ENCODE data around the gene IDH3G. TPM values are rescaled to one million over a fixed set of nuclear protein-coding genes. Genes with fewer than 3 reads are reported as not detected.
"Not testable (repeated sequence)": the region's sequence is repeated elsewhere in the genome, so short reads cannot be mapped to it uniquely, and the experiment has no call there.

The IDH3G gene
- total RNA-seq, 4 donors from 2014 or later = 60.7 to 67.8 (median 64.1) TPM

- no peak overlapping the region for H3K27ac ChIP-seq
- no peak for TF ChIP-seq POLR2A (IDR thresholded peaks at IDR 0.05)
- TF ChIP-seq, protein P1, sequence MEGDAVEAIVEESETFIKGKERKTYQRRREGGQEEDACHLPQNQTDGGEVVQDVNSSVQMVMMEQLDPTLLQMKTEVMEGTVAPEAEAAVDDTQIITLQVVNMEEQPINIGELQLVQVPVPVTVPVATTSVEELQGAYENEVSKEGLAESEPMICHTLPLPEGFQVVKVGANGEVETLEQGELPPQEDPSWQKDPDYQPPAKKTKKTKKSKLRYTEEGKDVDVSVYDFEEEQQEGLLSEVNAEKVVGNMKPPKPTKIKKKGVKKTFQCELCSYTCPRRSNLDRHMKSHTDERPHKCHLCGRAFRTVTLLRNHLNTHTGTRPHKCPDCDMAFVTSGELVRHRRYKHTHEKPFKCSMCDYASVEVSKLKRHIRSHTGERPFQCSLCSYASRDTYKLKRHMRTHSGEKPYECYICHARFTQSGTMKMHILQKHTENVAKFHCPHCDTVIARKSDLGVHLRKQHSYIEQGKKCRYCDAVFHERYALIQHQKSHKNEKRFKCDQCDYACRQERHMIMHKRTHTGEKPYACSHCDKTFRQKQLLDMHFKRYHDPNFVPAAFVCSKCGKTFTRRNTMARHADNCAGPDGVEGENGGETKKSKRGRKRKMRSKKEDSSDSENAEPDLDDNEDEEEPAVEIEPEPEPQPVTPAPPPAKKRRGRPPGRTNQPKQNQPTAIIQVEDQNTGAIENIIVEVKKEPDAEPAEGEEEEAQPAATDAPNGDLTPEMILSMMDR (IDR thresholded peaks at IDR 0.05) = no peak
- no peaks in the 10 kb centered on the region for H3K9me3 ChIP-seq
- no peak for DNase-seq
- no peaks in the 10 kb centered on the region for H3K36me3 ChIP-seq
- H3K4me1 ChIP-seq = peaks cover 0 to 20% (median 0%) of the 10 kb centered on the region in 3 donors
- H3K27me3 ChIP-seq = no peaks in the 10 kb centered on the region
- no peak overlapping the region for H3K4me3 ChIP-seq
- 70 to 76% methylated on average over 3 of the region's 3 CpGs for WGBS, 2 donors
- intact Hi-C loops (cut with DNase I) = no loop called here
Observed at GRCh38 chrX:153746359-153746758, 47.8 kb downstream of the IDH3G start.

GRCh38 chrX:153745067-153745433, 49.1 kb downstream of the IDH3G start:
- DNase-seq; intact Hi-C loops (cut with DNase I); H3K27ac ChIP-seq; H3K4me3 ChIP-seq; H3K9me3 ChIP-seq; H3K36me3 ChIP-seq; H3K27me3 ChIP-seq: not testable (repeated sequence)
- WGBS, 2 donors = 20 to 40% methylated on average over 1 to 2 of the region's 12 CpGs
- H3K4me1 ChIP-seq = peaks cover 0 to 21% (median 0%) of the 10 kb centered on the region in 3 donors

DNA sequence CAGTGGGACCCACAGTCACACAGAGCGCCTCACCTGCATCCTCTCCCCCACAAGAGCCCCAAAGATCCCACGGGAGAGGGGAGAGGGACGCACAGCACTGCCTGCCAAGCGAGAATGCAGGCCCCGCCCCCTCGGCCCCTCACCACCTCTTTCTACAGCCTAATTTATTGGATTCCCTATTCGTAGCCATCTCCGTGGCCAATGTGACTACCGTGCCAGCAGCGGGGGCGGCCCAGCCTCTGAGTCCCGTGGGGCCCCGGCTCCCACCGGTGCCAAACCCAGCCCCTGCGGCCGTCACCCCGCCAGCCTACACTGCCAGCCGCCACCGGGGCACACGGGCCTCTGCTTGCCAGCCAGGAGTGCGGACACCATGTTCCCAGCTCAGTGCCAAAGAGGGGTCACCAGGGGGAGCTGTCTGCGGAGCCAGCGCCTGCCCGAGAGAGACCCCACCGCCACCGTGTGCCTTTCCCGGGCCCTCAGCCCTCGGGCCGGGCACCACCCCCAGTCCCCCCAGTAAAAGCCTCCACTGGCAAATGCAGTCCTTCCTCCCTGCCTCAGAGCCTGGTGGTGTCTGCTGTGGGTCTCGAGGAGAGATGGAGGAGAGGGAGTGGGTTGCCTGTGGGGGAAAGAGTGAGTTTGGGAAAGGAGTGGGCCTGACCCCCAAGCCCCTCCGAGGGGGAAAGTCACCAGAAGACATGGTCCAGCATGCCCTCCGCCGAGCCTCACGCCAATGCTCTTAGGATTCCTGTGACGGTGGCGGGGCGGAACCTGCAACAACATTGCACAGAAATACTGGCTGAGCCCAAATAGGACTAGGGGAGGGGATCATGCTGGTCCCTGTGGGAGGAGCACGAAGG, 49.7 kb downstream of the IDH3G start:
- intact Hi-C loops (cut with DNase I) = no loop called here
- no peaks in the 10 kb centered on the region for H3K9me3 ChIP-seq
- peak overlapping the region in 3 of 4 donors; percentile 62 to 73 (median 71) for H3K27ac ChIP-seq
- peak overlapping the region in 3 of 4 donors; percentile 22 to 49 (median 23) for H3K4me3 ChIP-seq
- H3K27me3 ChIP-seq = no peaks in the 10 kb centered on the region
- 40% methylated on average over 1 of the region's 38 CpGs; no CpG with 5 or more reads in 1 of the 2 donors for WGBS, 2 donors
- no peak for DNase-seq
- peaks cover 0 to 27% (median 0%) of the 10 kb centered on the region in 3 donors for H3K4me1 ChIP-seq
- H3K36me3 ChIP-seq = no peaks in the 10 kb centered on the region
- TF ChIP-seq, protein P1 (IDR thresholded peaks at IDR 0.05) = peak in 1 of 6 experiments; percentile 6
- TF ChIP-seq POLR2A (IDR thresholded peaks at IDR 0.05) = no peak

- H3K36me3 ChIP-seq; DNase-seq; H3K27me3 ChIP-seq; intact Hi-C loops (cut with DNase I); H3K9me3 ChIP-seq: not testable (repeated sequence)
- Histone ChIP-seq H3K27ac (peak overlapping the region in 3 of 4 donors; percentile 62 to 73 (median 71)), H3K4me3 (peak overlapping the region in 3 of 4 donors; percentile 22 to 49 (median 23)), H3K4me1 (peaks cover 0 to 27% (median 0%) of the 10 kb centered on the region in 3 donors)
- TF ChIP-seq, protein P1 (IDR thresholded peaks at IDR 0.05) = peak in 1 of 6 experiments; percentile 16
- peak in 1 of 4 donors; percentile 18 for TF ChIP-seq POLR2A (IDR thresholded peaks at IDR 0.05)
- 17 to 27% methylated on average over 1 to 3 of the region's 35 CpGs for WGBS, 2 donors
Observed at GRCh38 chrX:153743468-153744209, 50.5 kb downstream of the IDH3G start.

DNA sequence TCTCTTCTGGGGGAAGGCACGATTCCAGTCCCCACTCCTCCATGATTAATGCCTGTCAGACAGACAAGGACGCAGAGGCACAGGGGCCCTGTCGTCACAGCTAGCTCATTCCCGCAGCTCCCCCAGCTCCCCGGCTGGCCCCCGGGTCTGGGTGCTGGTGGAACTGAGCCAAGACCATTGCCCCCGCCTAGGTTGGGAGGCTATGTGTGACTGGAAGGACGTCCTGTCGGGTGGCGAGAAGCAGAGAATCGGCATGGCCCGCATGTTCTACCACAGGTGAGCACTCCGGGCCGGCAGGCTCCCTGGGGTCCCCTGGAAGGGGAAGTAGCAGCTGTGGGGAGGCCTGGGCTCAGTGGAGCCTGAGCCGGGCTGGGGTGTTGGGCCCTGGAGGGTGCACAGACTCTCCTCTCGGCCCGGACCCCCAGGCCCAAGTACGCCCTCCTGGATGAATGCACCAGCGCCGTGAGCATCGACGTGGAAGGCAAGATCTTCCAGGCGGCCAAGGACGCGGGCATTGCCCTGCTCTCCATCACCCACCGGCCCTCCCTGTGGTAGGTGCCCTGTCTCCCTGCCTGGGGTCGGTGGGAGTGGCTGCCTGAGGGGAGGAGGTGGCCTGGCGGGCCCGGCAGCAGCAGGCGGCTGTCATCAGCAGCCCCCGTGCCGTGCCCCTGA, 51.2 kb downstream of the IDH3G start:
- H3K9me3 ChIP-seq; H3K36me3 ChIP-seq; H3K27me3 ChIP-seq; intact Hi-C loops (cut with DNase I); DNase-seq: not testable (repeated sequence)
- 76% methylated on average over 5 of the region's 32 CpGs; no CpG with 5 or more reads in 1 of the 2 donors for WGBS, 2 donors
- Histone ChIP-seq H3K4me1 (peaks cover 0 to 27% (median 0%) of the 10 kb centered on the region in 3 donors), H3K27ac (peak overlapping the region in 2 of 4 donors; percentile 9 to 33), H3K4me3 (peak overlapping the region in 2 of 4 donors; percentile 6 to 22)

DNA sequence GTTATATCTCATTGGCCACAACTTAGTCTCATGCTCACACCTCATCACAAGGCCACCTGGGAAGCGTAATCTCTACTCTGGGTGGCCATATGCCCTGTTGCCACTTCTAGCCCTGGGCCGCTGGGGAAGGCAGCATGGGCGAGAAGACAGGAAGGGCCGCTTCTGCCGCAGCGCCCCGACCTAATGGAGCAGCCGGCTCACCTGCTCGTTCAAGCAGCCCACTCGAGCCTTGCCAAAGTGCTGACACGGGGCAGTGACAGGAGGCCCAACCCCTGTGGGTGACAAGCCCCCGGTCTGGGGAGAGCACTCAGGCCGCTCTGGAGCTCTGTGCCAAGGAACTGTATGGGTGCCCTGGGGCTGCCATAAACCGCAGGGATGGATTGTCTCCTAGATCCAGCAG, 52.1 kb downstream of the IDH3G start:
- WGBS, 2 donors = no CpG with 5 or more reads among the region's 14 CpGs
- DNase-seq; intact Hi-C loops (cut with DNase I): not testable (repeated sequence)

More for the DNA sequence above, 52.1 kb downstream of the IDH3G start:
- not testable (repeated sequence) for H3K36me3 ChIP-seq, H3K9me3 ChIP-seq, H3K27me3 ChIP-seq, H3K27ac ChIP-seq, H3K4me3 ChIP-seq
- peaks cover 0 to 27% (median 0%) of the 10 kb centered on the region in 3 donors for H3K4me1 ChIP-seq
